GM12892 (cell line): ENCODE results near the gene ZNF644.
"Not testable (repeated sequence)": the region's sequence is repeated elsewhere in the genome, so short reads cannot be mapped to it uniquely, and the experiment has no call there.

Experiments
- DNase-seq: peaks from one replicate; pipeline ENCODE4 v3.0.0; 2011; ENCODE audit not compliant: insufficient read length
- FAIRE-seq: peaks from 2 replicates; lab custom pipeline; 2011; peaks lifted over from hg19 to GRCh38; lab: Jason Lieb, UNC
- POLR2A ChIP-seq: IDR thresholded peaks from 2 replicates; pipeline ENCODE4 v1.6.1; 2011; ENCODE audit warnings: low read depth, low read length, control low read depth
- POLR2AphosphoS5 ChIP-seq: IDR thresholded peaks from 2 replicates; pipeline ENCODE4 v1.6.1; 2011; ENCODE audit warnings: low read depth, low read length, control low read depth
- TAF1 ChIP-seq: IDR thresholded peaks from 2 replicates; pipeline ENCODE4 v1.6.1; 2011; ENCODE audit warnings: low read depth, mild to moderate bottlenecking, control low read depth, low read length, borderline replicate concordance

The ZNF644 gene

GRCh38 chr1:90911353-90911752 lies 110.5 kb downstream of the ZNF644 start:
- TF ChIP-seq POLR2A = no peak
- TF ChIP-seq TAF1 = no peak
- TF ChIP-seq POLR2AphosphoS5 = no peak
- FAIRE-seq (no peak), DNase-seq (no peak)

DNA sequence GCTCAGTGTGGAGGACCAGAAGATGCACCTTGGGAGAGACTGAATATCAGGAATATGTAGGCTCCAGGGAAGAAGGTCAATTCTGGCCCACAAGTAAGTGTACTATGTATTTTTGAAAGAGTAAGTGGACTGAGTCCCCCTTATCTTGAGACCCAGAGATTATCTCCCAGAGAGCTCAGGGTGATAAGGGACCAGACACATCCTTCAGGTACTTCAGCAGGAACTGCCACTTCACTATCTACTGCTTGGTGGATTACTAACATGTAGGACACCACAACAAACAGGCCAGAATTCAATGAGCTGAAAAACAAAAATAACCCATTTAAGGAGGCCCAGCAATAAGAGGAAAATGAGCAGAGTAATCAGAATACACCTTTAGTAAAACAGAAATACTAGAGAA lies 119.2 kb downstream of the ZNF644 start:
- DNase-seq (no peak), FAIRE-seq (no peak)
- TF ChIP-seq TAF1 = no peak
- TF ChIP-seq POLR2A = no peak

GRCh38 chr1:90899263-90899662 lies 122.6 kb downstream of the ZNF644 start:
- FAIRE-seq = no peak
- DNase-seq = no peak
- TF ChIP-seq POLR2A (no peak), TAF1 (no peak), POLR2AphosphoS5 (no peak)

DNA sequence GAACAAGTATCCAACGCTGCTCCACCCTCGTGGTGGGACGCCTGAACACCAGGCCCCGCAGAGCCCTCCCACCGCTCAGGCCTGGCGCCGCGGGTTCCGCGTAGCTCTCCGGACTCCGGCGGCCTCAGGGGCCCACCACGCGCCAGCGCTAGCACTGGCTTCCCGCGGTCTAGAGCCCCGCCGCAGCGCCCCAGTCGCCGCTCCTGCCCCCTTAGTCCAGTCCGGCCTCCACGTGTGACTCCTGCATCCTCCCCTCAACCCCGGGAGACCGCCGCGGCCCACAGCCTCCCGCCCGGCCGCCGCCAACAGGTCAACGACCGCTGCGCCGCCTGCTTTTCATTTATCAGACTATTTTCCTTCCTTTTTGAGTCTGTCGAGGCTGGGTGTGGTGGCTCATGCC lies 128.2 kb downstream of the ZNF644 start:
- not testable (repeated sequence) for DNase-seq, FAIRE-seq

DNA sequence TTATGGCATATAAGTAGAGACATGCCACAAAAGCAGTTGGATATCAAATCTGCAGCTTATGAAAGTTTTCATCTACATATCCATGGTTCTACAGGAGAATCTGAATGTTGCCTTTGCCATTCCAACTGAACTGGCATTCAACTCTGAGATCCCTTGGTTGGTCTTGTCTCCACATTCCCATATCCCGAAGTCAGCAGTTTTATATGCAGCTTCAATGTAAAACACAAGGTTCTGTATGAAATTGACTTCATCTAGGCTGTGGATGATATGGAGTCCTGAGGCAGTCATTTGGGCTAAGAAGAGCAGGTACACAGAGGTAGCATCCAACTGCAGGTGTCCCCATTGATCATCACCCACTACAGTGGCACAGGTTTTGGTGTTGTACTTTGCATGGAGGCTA lies 129.0 kb downstream of the ZNF644 start:
- FAIRE-seq = peak; percentile 89
- DNase-seq = not testable (repeated sequence)

DNA sequence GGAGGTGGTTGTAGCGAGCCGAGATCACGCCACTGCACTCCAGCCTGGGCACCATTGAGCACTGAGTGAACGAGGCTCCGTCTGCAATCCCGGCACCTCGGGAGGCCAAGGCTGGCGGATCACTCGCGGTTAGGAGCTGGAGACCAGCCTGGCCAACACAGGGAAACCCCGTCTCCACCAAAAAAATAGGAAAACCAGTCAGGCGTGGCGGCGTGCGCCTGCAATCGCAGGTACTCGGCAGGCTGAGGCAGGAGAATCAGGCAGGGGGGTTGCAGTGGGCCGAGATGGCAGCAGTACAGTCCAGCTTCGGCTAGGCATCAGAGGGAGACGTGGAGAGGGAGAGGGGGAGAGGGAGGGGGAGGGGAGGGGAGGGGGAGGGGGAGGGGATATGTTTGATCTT lies 129.6 kb downstream of the ZNF644 start:
- FAIRE-seq, DNase-seq: not testable (repeated sequence)

DNA sequence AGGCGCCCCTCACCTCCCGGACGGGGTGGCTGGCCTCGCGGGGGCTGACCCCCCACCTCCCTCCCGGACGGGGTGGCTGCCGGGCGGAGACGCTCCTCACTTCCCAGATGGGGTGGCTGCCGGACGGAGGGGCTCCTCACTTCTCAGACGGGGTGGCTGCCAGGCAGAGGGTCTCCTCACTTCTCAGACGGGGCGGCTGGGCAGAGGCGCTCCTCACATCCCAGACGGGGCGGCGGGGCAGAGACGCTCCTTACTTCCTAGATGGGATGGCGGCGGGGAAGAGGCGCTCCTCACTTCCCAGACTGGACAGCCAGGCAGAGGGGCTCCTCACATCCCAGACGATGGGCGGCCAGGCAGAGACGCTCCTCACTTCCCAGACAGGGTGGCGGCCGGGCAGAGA lies 130.1 kb downstream of the ZNF644 start:
- not testable (repeated sequence) for DNase-seq, FAIRE-seq

- no peak for FAIRE-seq
Observed at GRCh38 chr1:90882221-90882620, 139.6 kb downstream of the ZNF644 start.

DNA sequence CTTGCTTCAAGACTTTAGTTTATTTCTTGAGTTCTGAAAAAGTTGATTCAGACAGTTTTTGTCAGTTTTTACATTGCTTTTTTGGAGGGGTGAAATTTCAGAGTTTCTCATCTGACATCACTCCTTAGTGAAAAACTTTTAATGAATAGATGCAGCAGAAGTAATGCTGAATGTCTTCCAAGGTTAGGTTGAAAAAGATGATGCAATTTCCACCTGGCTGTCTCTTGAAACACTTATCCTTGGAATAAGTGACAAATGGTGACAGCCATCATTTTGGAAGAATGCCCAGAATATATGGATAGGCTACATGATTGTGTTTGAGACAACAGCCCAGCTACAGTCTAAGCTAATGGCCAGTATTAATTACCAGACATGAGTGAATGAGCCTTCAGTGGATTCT lies 140.8 kb downstream of the ZNF644 start:
- FAIRE-seq (no peak), DNase-seq (no peak)
- no peak for TF ChIP-seq TAF1
- no peak for TF ChIP-seq POLR2AphosphoS5
- TF ChIP-seq POLR2A = no peak

More at GRCh38 chr1:90882221-90882620, 139.6 kb downstream of the ZNF644 start:
- DNase-seq = no peak
- no peak for TF ChIP-seq POLR2AphosphoS5
- no peak for TF ChIP-seq TAF1
- no peak for TF ChIP-seq POLR2A

DNA sequence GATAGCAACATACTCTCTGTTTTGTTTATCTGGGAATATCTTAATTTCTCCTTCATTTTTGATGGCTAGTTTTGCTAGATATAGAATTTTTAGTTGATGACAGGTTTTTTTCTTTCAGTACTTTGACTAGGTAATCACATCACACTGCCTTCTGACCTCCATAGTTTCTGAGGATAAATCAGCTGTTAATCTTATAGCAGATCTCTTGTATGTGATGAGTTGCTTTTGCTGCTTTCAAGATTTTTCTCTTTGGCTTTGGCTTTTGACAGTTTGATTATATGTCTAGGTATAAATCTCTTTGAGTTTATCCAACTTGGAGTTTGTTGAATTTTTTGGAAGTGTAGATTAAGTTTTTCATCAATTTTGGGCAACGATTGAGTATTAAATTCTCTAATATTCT lies 142.6 kb downstream of the ZNF644 start:
- FAIRE-seq (no peak), DNase-seq (no peak)
- TF ChIP-seq POLR2AphosphoS5 (no peak), TAF1 (no peak), POLR2A (no peak)

DNA sequence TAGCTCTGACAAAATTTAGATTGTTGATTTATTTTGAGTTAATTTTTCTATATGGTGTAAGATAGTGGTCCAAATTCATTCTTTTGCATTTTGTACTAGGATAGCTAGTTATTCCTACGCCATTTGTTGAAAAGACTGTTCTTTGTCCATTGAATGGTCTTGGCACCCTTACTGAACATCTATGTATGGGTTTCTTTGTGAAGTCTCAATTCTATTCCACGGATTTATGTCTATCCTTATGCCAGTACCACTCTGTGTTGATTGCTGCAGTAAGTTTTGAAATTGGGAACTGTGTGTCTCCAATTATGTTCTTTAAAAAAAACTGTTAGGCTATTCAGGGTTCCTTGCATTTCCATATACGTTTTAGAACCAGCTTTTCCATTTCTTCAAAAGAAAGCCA lies 145.7 kb downstream of the ZNF644 start:
- TF ChIP-seq TAF1 (no peak), POLR2AphosphoS5 (no peak), POLR2A (no peak)
- FAIRE-seq (no peak), DNase-seq (no peak)
